ENCODE data around the gene CAMKV.

DNA sequence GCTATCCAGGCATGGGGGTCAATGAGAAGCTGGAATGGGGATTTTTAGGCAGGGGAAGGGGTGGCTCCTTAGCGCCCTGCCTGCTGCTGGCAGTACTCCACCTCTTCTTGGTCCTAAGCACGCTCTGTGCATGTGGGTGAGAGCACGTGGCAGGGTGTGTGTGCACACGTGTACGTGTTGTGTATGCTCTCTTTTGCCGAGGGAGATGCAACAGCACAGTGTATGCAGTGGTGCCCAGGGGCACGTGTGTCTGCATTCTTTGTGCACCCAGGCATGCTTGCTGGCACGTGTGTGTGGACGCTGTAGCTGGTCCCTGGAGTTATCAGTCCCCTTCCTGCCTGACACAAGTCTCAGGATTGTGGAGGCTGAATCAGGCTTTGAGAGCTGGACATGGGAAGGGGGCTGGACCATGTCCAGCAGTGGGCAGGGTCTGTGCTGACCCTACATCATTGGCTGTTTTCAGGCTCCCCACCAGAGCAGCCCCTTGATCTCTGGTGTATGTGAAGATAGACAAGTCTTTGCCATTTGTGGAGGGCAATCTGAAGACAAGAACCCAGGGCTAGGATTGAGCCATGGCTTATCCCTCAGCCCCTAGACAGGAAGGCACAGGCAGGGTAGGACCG lies 1.9 kb upstream of the CAMKV start:
- TF ChIP-seq CTCF (IDR thresholded peaks at IDR 0.05; ENCODE audit: low read length) (no peak), EZH2phosphoT487 (IDR thresholded peaks at IDR 0.05; ENCODE audit: low read length) (no peak), EZH2 (optimal IDR thresholded peaks at IDR 0.05; ENCODE audit: low read depth, low read length) (no peak)

Measured in MM.1S (cell line).